GM23338 (cell line): ENCODE measurements around the gene HK1. TPM values are rescaled to one million over a fixed set of nuclear protein-coding genes. Genes with fewer than 3 reads are reported as not detected.
A peak's percentile ranks its signal among the peaks of the same experiment; 100 is the strongest.

ENCODE experiments used
- ATAC-seq: fragments of 200-7000 bp; cut with Tn5 transposase; 3 replicates; pipeline ENCODE4 v1.9.1; 2020
- DNase-seq: peaks from one replicate; pipeline ENCODE4 v3.0.0-alpha.2; 2015; ENCODE audit warnings: low spot score
- H2AFZ ChIP-seq: fragments of 200-600 bp; sonication (generic); 2 replicates; pipeline ENCODE4 v1.8.0; 2016; ENCODE audit warnings: antibody characterized with exemption, mild to moderate bottlenecking, moderate library complexity
- H3F3A ChIP-seq: fragments of 200-600 bp; sonication (generic); replicated peaks from 2 replicates; pipeline ENCODE4 v1.8.0; 2017; ENCODE audit warnings: antibody characterized with exemption, mixed run types, low read depth
- H3K27ac ChIP-seq: fragments of 200-600 bp; sonication (generic); 2 replicates; pipeline ENCODE4 v1.6.1; 2016; ENCODE audit warnings: low read depth
- H3K27me3 ChIP-seq: fragments of 200-600 bp; sonication (generic); 2 replicates; pipeline ENCODE4 v1.8.0; 2016; ENCODE audit warnings: mild to moderate bottlenecking, mixed run types, moderate library complexity; ENCODE audit not compliant: insufficient read depth
- H3K36me3 ChIP-seq: fragments of 200-600 bp; sonication (generic); 2 replicates; pipeline ENCODE4 v1.8.0; 2016; ENCODE audit warnings: mild to moderate bottlenecking; ENCODE audit not compliant: insufficient read depth
- H3K4me1 ChIP-seq: fragments of 200-600 bp; sonication (generic); 2 replicates; pipeline ENCODE4 v1.8.0; 2016; ENCODE audit warnings: mild to moderate bottlenecking, moderate library complexity; ENCODE audit not compliant: insufficient read depth
- H3K4me2 ChIP-seq: fragments of 200-600 bp; sonication (generic); 2 replicates; pipeline ENCODE4 v1.7.1; 2017; ENCODE audit warnings: mixed run types
- H3K4me3 ChIP-seq: fragments of 200-600 bp; sonication (generic); 2 replicates; pipeline ENCODE4 v1.6.1; 2016; ENCODE audit warnings: mixed run types
- H3K79me2 ChIP-seq: fragments of 200-600 bp; sonication (generic); replicated peaks from 2 replicates; pipeline ENCODE4 v1.8.0; 2017; ENCODE audit warnings: mild to moderate bottlenecking; ENCODE audit not compliant: insufficient read depth
- H3K9me2 ChIP-seq: fragments of 200-600 bp; sonication (generic); 2 replicates; pipeline ENCODE4 v1.8.0; 2017; ENCODE audit not compliant: insufficient read depth
- H4K20me1 ChIP-seq: fragments of 200-600 bp; sonication (generic); replicated peaks from 2 replicates; pipeline ENCODE4 v1.8.0; 2017; ENCODE audit warnings: mild to moderate bottlenecking; ENCODE audit not compliant: insufficient read depth
- H3K27ac Mint-ChIP-seq: 2 replicates; pipeline ENCODE4 v1.8.0; 2020; ENCODE audit warnings: inconsistent platforms, mild to moderate bottlenecking, moderate library complexity, mixed read lengths
- H3K27me3 Mint-ChIP-seq: 3 replicates; pipeline ENCODE4 v1.8.0; 2022; ENCODE audit warnings: low read depth, mild to moderate bottlenecking, moderate library complexity, mixed read lengths, inconsistent platforms; ENCODE audit not compliant: insufficient read depth, poor library complexity
- H3K36me3 Mint-ChIP-seq: 3 replicates; pipeline ENCODE4 v1.8.0; 2021; ENCODE audit warnings: low read depth, mild to moderate bottlenecking, inconsistent platforms, moderate library complexity, mixed read lengths
- H3K4me1 Mint-ChIP-seq: 3 replicates; pipeline ENCODE4 v1.8.0; 2020; ENCODE audit warnings: mild to moderate bottlenecking, inconsistent platforms, mixed read lengths
- H3K4me3 Mint-ChIP-seq: 3 replicates; pipeline ENCODE4 v1.8.0; 2021; ENCODE audit warnings: moderate library complexity, mild to moderate bottlenecking, inconsistent platforms, mixed read lengths
- H3K9me3 Mint-ChIP-seq: 3 replicates; pipeline ENCODE4 v1.8.0; 2020; ENCODE audit warnings: moderate library complexity, mild to moderate bottlenecking, inconsistent platforms, mixed read lengths
- CREB1 ChIP-seq: fragments of 250-450 bp; sonication (Bioruptor Pico); IDR thresholded peaks from 2 replicates; pipeline ENCODE4 v1.5.0; 2020; ENCODE audit warnings: low read depth, mild to moderate bottlenecking, moderate library complexity
- JUNB ChIP-seq: IDR thresholded peaks from one replicate; pipeline ENCODE4 v1.6.1; 2016; ENCODE audit warnings: antibody characterized with exemption; ENCODE audit not compliant: unreplicated experiment
- ZNF331 ChIP-seq: fragments of 250-450 bp; sonication (Bioruptor Pico); IDR thresholded peaks from 2 replicates; pipeline ENCODE4 v1.5.0; 2020; ENCODE audit warnings: low read depth, mild to moderate bottlenecking, moderate library complexity
- polyA plus RNA-seq: library from polyadenylated mRNA; unstranded; fragments of >200 nt; fragmentation: Nextera tagmentation; extraction: Ambion mirVana; gene quantifications from 2 replicates; pipeline ENCODE4 v1.2.1, GENCODE V29; 2016
- total RNA-seq: library from RNA; depleted of rRNA; stranded (reverse); fragments of >200 nt; shearing (Covaris generic); gene quantifications from 2 replicates; pipeline ENCODE4 v1.2.3, GENCODE V29; 2014
- TF ChIP-seq, protein P1 (sequence below), 2 experiments: fragments of 200-600 bp in 1 of 2; sonication (generic) in 1 of 2; conservative IDR thresholded peaks; 2 replicates each; pipeline versions ENCODE4 v1.5.1 to v1.6.1; 2016 to 2017; ENCODE audit warnings: antibody characterized with exemption in 2 of 2, low read depth in 2 of 2, mild to moderate bottlenecking in 2 of 2, moderate library complexity in 1 of 2
- TF ChIP-seq, protein P2 (sequence below): IDR thresholded peaks from one replicate; pipeline ENCODE4 v1.6.1; 2018; ENCODE audit warnings: antibody characterized with exemption; ENCODE audit not compliant: unreplicated experiment
- TF ChIP-seq, protein P3 (sequence below): fragments of 250-450 bp; sonication (Bioruptor Pico); IDR thresholded peaks from 2 replicates; pipeline ENCODE4 v1.5.0; 2020; ENCODE audit warnings: mild to moderate bottlenecking, moderate library complexity
- TF ChIP-seq, protein P4 (sequence below): IDR thresholded peaks from 2 replicates; pipeline ENCODE4 v1.6.1; 2016; ENCODE audit warnings: antibody characterized with exemption

Gene HK1
- total and polyA plus RNA-seq, 2 experiments from 2014 or later = 76.6 to 229 TPM

DNA sequence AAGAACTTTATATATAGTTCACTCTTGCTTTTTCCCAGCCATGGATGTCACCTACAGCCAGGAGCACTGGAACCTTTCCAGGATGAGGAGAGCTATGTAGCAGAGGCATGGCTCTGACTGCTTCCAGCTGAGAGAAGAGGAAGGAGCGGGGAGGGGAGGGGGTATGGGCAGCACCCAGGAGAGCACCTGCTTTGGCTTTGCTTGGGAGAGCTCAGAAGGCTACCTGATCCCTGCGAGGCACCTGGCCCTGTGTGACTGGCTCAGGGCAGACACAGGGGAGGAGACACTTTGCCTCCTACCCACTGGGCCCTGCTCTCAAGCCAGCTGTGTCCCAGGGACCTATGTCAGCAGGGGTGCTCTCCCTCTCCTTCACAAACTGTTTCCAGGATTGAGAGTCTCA, 67.1 kb downstream of the HK1 start:
- no peak overlapping the region; the same call in 2 of the 3 replicates for H3K4me3 Mint-ChIP-seq
- TF ChIP-seq, protein P1, sequence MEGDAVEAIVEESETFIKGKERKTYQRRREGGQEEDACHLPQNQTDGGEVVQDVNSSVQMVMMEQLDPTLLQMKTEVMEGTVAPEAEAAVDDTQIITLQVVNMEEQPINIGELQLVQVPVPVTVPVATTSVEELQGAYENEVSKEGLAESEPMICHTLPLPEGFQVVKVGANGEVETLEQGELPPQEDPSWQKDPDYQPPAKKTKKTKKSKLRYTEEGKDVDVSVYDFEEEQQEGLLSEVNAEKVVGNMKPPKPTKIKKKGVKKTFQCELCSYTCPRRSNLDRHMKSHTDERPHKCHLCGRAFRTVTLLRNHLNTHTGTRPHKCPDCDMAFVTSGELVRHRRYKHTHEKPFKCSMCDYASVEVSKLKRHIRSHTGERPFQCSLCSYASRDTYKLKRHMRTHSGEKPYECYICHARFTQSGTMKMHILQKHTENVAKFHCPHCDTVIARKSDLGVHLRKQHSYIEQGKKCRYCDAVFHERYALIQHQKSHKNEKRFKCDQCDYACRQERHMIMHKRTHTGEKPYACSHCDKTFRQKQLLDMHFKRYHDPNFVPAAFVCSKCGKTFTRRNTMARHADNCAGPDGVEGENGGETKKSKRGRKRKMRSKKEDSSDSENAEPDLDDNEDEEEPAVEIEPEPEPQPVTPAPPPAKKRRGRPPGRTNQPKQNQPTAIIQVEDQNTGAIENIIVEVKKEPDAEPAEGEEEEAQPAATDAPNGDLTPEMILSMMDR (conservative IDR thresholded peaks at IDR 0.05; ENCODE audit: low read depth in 2 of 2) = no peak
- TF ChIP-seq, protein P2, sequence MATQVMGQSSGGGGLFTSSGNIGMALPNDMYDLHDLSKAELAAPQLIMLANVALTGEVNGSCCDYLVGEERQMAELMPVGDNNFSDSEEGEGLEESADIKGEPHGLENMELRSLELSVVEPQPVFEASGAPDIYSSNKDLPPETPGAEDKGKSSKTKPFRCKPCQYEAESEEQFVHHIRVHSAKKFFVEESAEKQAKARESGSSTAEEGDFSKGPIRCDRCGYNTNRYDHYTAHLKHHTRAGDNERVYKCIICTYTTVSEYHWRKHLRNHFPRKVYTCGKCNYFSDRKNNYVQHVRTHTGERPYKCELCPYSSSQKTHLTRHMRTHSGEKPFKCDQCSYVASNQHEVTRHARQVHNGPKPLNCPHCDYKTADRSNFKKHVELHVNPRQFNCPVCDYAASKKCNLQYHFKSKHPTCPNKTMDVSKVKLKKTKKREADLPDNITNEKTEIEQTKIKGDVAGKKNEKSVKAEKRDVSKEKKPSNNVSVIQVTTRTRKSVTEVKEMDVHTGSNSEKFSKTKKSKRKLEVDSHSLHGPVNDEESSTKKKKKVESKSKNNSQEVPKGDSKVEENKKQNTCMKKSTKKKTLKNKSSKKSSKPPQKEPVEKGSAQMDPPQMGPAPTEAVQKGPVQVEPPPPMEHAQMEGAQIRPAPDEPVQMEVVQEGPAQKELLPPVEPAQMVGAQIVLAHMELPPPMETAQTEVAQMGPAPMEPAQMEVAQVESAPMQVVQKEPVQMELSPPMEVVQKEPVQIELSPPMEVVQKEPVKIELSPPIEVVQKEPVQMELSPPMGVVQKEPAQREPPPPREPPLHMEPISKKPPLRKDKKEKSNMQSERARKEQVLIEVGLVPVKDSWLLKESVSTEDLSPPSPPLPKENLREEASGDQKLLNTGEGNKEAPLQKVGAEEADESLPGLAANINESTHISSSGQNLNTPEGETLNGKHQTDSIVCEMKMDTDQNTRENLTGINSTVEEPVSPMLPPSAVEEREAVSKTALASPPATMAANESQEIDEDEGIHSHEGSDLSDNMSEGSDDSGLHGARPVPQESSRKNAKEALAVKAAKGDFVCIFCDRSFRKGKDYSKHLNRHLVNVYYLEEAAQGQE = peak; percentile 33
- H3K27me3 Mint-ChIP-seq = peaks cover 10% of the 10 kb centered on the region
- Histone ChIP-seq H2AFZ (no peak overlapping the region), H4K20me1 (no peaks in the 10 kb centered on the region), H3K27ac (peak overlapping the region; percentile 89), H3K36me3 (peaks cover 10% of the 10 kb centered on the region; the same call in 1 of the 2 replicates), H3F3A (peaks cover 9% of the 10 kb centered on the region), H3K27me3 (no peaks in the 10 kb centered on the region), H3K79me2 (peaks cover 98% of the 10 kb centered on the region), H3K4me2 (peak overlapping the region; percentile 74), H3K9me2 (0 out of 2 replicates have a peak, but pooled peaks cover 3% of the 10 kb centered on the region), H3K4me3 (peak overlapping the region; percentile 0; the same call in 1 of the 2 replicates), H3K4me1 (peaks cover 74% of the 10 kb centered on the region)
- H3K9me3 Mint-ChIP-seq = no peaks in the 10 kb centered on the region
- DNase-seq (no peak), ATAC-seq (peak; percentile 89)
- H3K4me1 Mint-ChIP-seq = peaks cover 72% of the 10 kb centered on the region
- H3K36me3 Mint-ChIP-seq = peaks cover 63% of the 10 kb centered on the region
- H3K27ac Mint-ChIP-seq = peak overlapping the region; percentile 89

DNA sequence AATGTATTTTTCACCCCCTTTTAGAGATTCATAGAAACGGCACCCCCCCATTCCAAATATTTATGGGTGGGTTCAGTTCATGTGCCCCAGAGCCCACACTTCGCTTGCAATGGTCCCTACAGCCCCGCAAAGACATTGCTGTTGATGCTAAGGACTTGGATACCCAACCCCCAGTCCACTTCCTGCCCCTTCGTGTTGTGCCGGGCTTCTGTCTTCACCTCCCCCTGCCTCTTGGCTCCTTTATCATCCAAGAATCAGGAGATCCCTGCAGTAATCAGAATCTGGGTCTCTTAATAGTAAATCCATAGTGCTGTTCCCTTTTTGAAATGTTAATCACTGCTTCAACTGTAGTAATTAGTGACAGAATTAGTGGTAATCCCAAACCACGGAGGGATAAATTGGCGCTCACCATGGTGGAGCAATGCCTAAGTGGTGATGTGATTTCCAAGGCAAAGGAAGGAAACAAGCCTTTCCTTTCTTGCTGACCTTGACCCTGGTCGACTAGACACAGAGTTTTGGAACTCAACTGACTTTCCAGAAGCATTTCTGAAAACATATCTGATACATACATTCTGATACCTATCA, 67.7 kb downstream of the HK1 start:
- Mint-ChIP-seq H3K9me3 (no peaks in the 10 kb centered on the region), H3K4me3 (no peak overlapping the region), H3K27me3 (peaks cover 10% of the 10 kb centered on the region), H3K27ac (peak overlapping the region; percentile 89), H3K36me3 (peaks cover 67% of the 10 kb centered on the region), H3K4me1 (peaks cover 67% of the 10 kb centered on the region)
- Histone ChIP-seq H3F3A (peaks cover 9% of the 10 kb centered on the region), H2AFZ (no peak overlapping the region), H3K4me3 (peak overlapping the region; percentile 0; the same call in 1 of the 2 replicates), H3K79me2 (peaks cover 98% of the 10 kb centered on the region), H3K4me2 (peak overlapping the region; percentile 74), H3K27ac (peak overlapping the region; percentile 89), H3K4me1 (peaks cover 71% of the 10 kb centered on the region), H3K9me2 (0 out of 2 replicates have a peak, but pooled peaks cover 3% of the 10 kb centered on the region), H3K36me3 (peaks cover 10% of the 10 kb centered on the region; the same call in 1 of the 2 replicates), H4K20me1 (no peaks in the 10 kb centered on the region), H3K27me3 (no peaks in the 10 kb centered on the region)
- DNase-seq (peak; percentile 58), ATAC-seq (peak; percentile 34)
- TF ChIP-seq ZNF331 (CRISPR knock-in tag) (no peak), CREB1 (CRISPR knock-in tag) (no peak), JUNB (no peak)
- TF ChIP-seq, protein P3, sequence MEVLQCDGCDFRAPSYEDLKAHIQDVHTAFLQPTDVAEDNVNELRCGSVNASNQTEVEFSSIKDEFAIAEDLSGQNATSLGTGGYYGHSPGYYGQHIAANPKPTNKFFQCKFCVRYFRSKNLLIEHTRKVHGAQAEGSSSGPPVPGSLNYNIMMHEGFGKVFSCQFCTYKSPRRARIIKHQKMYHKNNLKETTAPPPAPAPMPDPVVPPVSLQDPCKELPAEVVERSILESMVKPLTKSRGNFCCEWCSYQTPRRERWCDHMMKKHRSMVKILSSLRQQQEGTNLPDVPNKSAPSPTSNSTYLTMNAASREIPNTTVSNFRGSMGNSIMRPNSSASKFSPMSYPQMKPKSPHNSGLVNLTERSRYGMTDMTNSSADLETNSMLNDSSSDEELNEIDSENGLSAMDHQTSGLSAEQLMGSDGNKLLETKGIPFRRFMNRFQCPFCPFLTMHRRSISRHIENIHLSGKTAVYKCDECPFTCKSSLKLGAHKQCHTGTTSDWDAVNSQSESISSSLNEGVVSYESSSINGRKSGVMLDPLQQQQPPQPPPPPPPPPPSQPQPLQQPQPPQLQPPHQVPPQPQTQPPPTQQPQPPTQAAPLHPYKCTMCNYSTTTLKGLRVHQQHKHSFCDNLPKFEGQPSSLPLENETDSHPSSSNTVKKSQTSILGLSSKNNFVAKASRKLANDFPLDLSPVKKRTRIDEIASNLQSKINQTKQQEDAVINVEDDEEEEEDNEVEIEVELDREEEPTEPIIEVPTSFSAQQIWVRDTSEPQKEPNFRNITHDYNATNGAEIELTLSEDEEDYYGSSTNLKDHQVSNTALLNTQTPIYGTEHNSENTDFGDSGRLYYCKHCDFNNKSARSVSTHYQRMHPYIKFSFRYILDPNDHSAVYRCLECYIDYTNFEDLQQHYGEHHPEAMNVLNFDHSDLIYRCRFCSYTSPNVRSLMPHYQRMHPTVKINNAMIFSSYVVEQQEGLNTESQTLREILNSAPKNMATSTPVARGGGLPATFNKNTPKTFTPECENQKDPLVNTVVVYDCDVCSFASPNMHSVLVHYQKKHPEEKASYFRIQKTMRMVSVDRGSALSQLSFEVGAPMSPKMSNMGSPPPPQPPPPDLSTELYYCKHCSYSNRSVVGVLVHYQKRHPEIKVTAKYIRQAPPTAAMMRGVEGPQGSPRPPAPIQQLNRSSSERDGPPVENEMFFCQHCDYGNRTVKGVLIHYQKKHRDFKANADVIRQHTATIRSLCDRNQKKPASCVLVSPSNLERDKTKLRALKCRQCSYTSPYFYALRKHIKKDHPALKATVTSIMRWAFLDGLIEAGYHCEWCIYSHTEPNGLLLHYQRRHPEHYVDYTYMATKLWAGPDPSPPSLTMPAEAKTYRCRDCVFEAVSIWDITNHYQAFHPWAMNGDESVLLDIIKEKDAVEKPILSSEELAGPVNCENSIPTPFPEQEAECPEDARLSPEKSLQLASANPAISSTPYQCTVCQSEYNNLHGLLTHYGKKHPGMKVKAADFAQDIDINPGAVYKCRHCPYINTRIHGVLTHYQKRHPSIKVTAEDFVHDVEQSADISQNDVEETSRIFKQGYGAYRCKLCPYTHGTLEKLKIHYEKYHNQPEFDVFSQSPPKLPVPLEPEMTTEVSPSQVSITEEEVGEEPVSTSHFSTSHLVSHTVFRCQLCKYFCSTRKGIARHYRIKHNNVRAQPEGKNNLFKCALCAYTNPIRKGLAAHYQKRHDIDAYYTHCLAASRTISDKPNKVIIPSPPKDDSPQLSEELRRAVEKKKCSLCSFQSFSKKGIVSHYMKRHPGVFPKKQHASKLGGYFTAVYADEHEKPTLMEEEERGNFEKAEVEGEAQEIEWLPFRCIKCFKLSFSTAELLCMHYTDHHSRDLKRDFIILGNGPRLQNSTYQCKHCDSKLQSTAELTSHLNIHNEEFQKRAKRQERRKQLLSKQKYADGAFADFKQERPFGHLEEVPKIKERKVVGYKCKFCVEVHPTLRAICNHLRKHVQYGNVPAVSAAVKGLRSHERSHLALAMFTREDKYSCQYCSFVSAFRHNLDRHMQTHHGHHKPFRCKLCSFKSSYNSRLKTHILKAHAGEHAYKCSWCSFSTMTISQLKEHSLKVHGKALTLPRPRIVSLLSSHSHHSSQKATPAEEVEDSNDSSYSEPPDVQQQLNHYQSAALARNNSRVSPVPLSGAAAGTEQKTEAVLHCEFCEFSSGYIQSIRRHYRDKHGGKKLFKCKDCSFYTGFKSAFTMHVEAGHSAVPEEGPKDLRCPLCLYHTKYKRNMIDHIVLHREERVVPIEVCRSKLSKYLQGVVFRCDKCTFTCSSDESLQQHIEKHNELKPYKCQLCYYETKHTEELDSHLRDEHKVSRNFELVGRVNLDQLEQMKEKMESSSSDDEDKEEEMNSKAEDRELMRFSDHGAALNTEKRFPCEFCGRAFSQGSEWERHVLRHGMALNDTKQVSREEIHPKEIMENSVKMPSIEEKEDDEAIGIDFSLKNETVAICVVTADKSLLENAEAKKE (CRISPR knock-in tag) = no peak
- TF ChIP-seq, protein P4, sequence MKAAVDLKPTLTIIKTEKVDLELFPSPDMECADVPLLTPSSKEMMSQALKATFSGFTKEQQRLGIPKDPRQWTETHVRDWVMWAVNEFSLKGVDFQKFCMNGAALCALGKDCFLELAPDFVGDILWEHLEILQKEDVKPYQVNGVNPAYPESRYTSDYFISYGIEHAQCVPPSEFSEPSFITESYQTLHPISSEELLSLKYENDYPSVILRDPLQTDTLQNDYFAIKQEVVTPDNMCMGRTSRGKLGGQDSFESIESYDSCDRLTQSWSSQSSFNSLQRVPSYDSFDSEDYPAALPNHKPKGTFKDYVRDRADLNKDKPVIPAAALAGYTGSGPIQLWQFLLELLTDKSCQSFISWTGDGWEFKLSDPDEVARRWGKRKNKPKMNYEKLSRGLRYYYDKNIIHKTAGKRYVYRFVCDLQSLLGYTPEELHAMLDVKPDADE = no peak
